RCC 7860 (cell line): ENCODE measurements around the gene RNASEH2A.

Experiments used
- DNase-seq: peaks from one replicate; pipeline ENCODE4 v3.0.0-alpha.2; 2015; ENCODE audit warnings: low spot score
- FAIRE-seq: peaks from 2 replicates; lab custom pipeline; 2012; peaks lifted over from hg19 to GRCh38; lab: Jason Lieb, UNC

RNASEH2A gene

GRCh38 chr19:12806242-12807081, at the start of gene RNASEH2A:
Gene RNASEH2A, plus strand, starts transcription at chr19:12806584. Its CDS starts 90 bp downstream, at chr19:12806674.
- DNase-seq (peak; percentile 64), FAIRE-seq (no peak)

DNA sequence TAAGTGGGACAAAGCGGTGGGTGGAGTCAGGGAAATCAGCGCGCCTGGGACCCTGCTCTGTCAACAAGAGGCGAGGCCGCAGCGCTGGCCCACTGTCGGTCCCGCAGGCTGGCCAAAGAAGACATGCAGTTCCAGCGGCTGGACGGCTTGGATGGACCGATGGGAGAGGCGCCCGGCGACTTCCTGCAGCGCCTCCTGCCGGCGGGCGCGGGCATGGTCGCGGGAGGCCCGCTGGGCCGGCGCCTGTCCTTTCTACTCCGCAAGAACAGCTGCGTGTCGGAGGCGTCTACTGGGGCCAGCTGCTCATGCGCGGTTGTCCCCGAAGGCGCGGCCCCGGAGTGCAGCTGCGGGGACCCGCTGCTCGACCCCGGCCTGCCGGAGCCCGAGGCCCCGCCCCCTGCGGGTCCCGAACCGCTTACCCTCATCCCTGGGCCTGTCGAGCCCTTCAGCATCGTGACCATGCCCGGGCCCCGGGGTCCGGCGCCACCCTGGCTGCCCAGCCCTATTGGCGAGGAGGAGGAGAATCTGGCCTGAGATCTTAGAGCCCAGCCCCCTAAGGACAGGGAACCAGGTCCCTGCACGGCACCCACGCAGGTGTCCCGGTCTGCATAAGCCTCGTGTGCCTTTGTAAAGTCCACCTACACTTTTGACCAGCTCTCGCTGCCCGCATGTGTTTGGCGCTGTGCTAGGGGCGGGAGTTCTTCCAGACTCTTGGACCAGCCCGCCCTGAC, 48.7 kb upstream of the RNASEH2A start:
- DNase-seq (peak; percentile 36), FAIRE-seq (no peak)

- FAIRE-seq (no peak), DNase-seq (no peak)
These were observed 46.7 kb upstream of the RNASEH2A start for GRCh38 chr19:12759686-12760085.

- DNase-seq = no peak
- FAIRE-seq = no peak
These were observed 43.3 kb upstream of the RNASEH2A start for GRCh38 chr19:12763100-12763499.

DNA sequence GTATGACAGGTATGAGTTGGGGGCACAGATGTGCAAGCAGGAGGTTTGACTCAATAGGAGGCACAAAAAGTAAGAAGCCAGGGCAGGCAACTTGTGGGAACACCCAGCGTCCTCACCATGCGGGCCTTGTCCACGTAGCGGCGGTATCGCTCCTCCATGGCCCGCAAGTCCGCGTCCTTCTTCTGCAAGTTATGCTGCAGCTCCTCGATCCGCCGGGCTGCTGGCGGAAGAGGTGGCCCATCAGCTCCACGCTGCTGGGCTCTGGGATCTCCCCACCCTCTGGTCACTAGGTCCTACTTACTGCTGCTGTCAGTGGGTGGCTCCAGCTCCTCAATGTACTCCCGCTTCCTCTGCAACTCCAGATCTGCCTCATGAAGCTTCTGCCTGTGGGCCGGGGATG, 41.7 kb upstream of the RNASEH2A start:
- FAIRE-seq = no peak
- no peak for DNase-seq

GRCh38 chr19:12766051-12766521, 40.3 kb upstream of the RNASEH2A start:
- no peak for DNase-seq
- FAIRE-seq = no peak

- FAIRE-seq (no peak), DNase-seq (no peak)
These were observed 39.2 kb upstream of the RNASEH2A start for GRCh38 chr19:12767150-12767549.

GRCh38 chr19:12767666-12768065, 38.7 kb upstream of the RNASEH2A start:
- FAIRE-seq = no peak

DNA sequence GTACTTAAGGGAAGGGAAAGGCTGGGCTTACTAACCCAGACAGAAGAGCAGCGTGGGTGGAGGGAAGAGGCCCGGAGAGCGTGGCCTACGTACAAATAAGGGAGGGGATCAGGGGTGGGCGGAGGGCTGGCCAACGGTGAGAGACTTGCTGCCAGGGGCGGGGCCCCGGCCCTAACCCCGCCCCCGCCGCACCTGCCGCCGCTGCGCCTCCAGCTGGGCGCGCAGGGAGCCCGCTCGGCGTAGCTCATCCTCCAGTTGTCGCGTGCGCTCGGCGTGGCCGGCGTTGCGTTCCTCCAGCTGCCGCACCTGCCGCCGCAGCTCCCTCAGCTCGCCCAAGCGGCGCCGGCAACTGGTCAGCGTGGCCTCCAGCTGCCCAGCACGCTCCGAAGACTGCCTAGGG, 36.7 kb upstream of the RNASEH2A start:
- FAIRE-seq = no peak
- DNase-seq = no peak

More at GRCh38 chr19:12767666-12768065, 38.7 kb upstream of the RNASEH2A start:
- no peak for DNase-seq

DNA sequence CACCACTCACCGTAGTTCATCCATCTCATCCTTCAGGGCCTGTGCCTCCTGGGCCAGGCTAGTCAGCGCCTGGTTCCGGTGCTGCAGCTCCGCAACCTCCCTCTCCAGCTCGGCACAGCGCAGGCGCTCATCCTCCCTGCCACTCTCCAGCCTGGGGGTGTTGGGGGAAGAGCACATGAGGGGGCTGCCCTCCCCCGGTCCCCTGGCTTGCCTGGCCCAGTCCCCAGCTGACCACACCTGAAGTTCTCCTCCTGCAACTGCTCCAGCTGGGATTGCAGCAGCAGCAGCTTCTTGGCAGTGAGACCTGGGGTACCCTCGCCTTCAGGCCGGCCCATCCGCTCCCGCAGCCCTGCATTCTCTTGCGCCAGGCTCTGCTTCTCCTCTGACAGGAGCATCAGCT, 35.5 kb upstream of the RNASEH2A start:
- no peak for DNase-seq
- FAIRE-seq = no peak

DNA sequence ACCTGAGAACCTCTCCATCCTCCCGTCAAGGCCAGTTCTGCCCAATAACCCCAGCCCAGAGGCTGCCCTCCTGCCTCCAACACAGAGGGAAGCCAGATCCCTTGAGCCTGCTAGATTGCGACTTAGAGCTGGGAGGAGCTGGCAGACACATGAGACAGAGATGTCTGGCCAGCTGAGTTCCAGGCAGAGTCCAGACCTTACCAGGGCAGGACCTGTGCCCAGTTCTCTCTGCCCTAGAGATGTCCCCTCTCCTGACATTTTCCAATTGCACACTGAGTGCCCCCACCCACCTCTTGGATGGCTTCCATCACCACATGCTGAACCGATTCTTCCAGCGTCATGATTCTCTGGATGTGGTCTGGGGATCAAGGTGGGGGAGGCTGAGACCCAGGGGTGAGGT, 34.1 kb upstream of the RNASEH2A start:
- DNase-seq (no peak), FAIRE-seq (no peak)

GRCh38 chr19:12773571-12773970, 32.8 kb upstream of the RNASEH2A start:
- FAIRE-seq (no peak), DNase-seq (no peak)

- FAIRE-seq = no peak
- no peak for DNase-seq
These were observed 31.5 kb upstream of the RNASEH2A start, which contains the start of gene HOOK2 for GRCh38 chr19:12774588-12775555. Gene HOOK2, minus strand, starts transcription at chr19:12775552. Its CDS starts 103 bp downstream, at chr19:12775449.

- FAIRE-seq = no peak
These were observed 29.0 kb upstream of the RNASEH2A start for GRCh38 chr19:12777217-12778016.

DNA sequence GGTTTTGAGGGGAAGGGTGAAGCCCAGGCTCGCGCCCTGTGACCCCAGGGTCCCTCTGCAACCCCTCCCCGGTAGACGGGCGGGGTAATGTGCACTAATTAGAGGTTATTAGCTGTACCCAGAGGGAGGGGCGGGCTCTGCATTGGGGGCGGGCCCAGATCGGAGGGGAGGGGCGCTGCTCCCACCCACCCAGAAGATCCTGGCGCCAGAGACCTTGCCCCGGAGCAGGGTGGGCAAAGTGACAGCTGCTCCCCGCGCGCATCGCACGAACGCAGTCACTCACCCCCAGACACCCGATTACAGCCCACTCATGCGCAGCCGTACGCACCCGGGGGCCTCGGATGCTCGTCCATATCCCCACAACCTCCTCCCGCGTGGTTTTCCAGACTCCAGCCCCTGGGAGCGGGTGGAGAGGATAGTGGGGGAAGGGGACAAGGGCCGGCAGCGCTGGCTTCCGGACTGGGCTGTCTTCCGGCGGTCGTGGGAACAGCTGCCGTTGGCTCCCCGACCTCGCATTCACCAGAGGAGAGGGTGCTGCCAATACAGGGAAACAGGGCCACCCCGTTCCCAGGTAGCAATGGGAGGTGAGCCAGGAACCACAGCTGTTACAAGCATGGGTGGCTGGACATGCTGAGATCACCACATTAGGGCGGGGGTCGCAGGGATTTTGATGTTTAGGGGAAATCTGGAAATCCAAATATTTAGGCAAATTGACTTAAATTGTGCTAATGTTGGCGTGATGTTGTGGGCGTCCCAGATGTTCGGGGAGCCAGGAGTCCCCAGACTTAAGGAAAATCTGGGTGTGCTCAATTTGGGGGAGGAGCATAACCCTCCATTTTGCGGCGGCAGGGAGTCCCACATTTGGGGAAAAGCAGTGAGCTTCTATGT, 28.1 kb upstream of the RNASEH2A start:
- DNase-seq (peak; percentile 51), FAIRE-seq (no peak)

More at GRCh38 chr19:12777217-12778016, 29.0 kb upstream of the RNASEH2A start:
- peak; percentile 59 for DNase-seq

- FAIRE-seq = no peak
- DNase-seq = no peak
These were observed 27.6 kb upstream of the RNASEH2A start for GRCh38 chr19:12778905-12779161.

DNA sequence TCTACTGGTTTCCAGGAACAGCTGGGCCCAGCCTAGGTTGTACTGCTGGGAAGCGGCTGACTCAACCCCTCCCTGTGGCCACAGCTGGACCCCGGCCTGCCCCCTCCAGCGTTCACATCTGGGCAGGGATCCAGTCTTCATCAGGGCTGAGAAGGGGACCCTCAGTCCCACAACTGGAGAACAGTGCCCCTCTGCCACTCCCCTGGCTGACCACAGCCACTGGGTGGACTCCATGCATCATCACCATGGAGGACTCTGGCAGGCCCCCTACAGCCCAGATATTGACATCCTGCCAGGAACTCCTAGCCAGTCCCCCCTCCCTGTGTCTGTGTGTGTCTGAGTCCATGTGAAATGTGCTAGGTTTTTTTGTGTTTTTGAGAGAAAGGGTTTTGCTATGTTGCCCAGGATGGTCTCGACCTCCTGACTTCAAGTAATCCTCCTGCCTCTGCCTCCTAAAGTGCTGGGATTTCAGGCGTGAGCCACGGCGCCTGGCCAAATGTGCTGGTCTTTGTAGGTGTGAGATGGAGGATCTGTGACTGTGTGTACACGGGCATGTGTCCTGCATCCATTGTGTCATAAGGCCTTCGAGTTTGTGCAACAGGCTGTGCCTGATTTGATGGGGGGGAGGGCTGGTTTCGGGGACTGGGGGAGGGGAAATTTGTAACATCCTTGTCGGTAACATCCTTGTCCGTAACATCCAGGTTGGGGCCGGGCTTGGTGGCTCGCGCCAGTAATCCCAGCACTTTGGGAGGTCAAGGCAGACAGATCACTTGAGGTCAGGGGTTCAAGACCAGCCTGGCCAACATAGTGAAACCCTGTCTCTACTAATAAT, 27.0 kb upstream of the RNASEH2A start:
- peak; percentile 33 for FAIRE-seq
- DNase-seq = peak; percentile 70

- DNase-seq (no peak), FAIRE-seq (no peak)
These were observed 24.3 kb upstream of the RNASEH2A start for GRCh38 chr19:12782174-12782423.
